Muscle of leg (tissue), 11 donors: ENCODE measurements around the gene ACER3. TPM values are rescaled to one million over a fixed set of nuclear protein-coding genes. Genes with fewer than 3 reads are reported as not detected.
"Not testable (repeated sequence)": the region's sequence is repeated elsewhere in the genome, so short reads cannot be mapped to it uniquely, and the experiment has no call there.

ENCODE experiments used
- DNase-seq: peaks from one replicate; pipeline ENCODE4 v3.0.0; 2013
- H3K27ac ChIP-seq: one replicate; pipeline ENCODE4 v1.5.1; 2013; ENCODE audit warnings: mild to moderate bottlenecking, low read length, control low read depth
- H3K27me3 ChIP-seq: one replicate; pipeline ENCODE4 v1.6.1; 2013; ENCODE audit warnings: low read length; ENCODE audit not compliant: control insufficient read depth, insufficient read depth
- H3K36me3 ChIP-seq: one replicate; pipeline ENCODE4 v1.6.1; 2013; ENCODE audit warnings: low read length; ENCODE audit not compliant: control insufficient read depth, insufficient read depth
- H3K4me1 ChIP-seq: one replicate; pipeline ENCODE4 v1.6.1; 2013; ENCODE audit warnings: low read length; ENCODE audit not compliant: control insufficient read depth, insufficient read depth
- H3K4me3 ChIP-seq: one replicate; pipeline ENCODE4 v1.5.1; 2013; ENCODE audit warnings: low read length, control low read depth
- H3K9me3 ChIP-seq: replicated peaks from 2 replicates; pipeline ENCODE4 v1.6.1; 2013; ENCODE audit warnings: low read depth, low read length; ENCODE audit not compliant: control insufficient read depth
- WGBS: methylation state at CpG from one replicate; pipeline ENCODE4 v1.1.5; 2013; ENCODE audit warnings: missing lambda C conversion rate; ENCODE audit not compliant: insufficient coverage; 5-methylcytosine and 5-hydroxymethylcytosine counted together
- polyA plus RNA-seq, 8 donors: library from polyadenylated mRNA; unstranded; fragments of 120-200 nt; gene quantifications; one replicate each; pipeline versions ENCODE4 v1.2.1 to v1.2.3, GENCODE V29; 2013; ENCODE audit warnings: inconsistent platforms in 1 of 8, low replicate concordance in 1 of 8; ENCODE audit not compliant: insufficient read length in 8 of 8, insufficient read depth in 1 of 8
- total RNA-seq: library from RNA; stranded (reverse); fragments of 120-200 nt; gene quantifications from one replicate; pipeline ENCODE4 v1.2.4, GENCODE V29; 2013

The ACER3 gene
- total and polyA plus RNA-seq, 9 donors, result 4.5 to 10.3 (median 5.9) TPM

DNA sequence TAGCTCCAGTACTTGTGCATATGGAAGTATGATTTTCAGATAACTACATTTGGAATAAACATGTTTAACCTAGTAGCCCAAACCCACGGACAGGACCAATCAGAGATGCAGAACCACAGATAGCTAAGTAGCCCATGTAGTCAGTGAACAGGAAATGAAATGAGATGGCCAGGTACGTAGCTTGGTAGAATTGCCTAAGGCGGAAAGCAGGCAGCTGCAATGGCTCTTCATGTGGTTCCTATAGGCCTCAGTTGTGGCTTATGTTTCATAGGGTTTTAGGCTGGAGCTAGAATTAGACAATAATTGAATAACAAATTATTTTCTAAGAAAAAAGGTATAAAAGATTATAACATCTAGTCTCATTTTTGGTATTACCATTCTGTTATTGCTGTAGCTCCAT is 87.1 kb downstream of the ACER3 start:
- no peak overlapping the region for H3K4me3 ChIP-seq
- no peaks in the 10 kb centered on the region for H3K4me1 ChIP-seq
- no peaks in the 10 kb centered on the region for H3K27me3 ChIP-seq
- no peak for DNase-seq
- WGBS, result 84% methylated on average over 2 of the region's 3 CpGs
- no peak overlapping the region for H3K27ac ChIP-seq
- no peaks in the 10 kb centered on the region for H3K36me3 ChIP-seq
- H3K9me3 ChIP-seq, result peaks cover 10% of the 10 kb centered on the region

DNA sequence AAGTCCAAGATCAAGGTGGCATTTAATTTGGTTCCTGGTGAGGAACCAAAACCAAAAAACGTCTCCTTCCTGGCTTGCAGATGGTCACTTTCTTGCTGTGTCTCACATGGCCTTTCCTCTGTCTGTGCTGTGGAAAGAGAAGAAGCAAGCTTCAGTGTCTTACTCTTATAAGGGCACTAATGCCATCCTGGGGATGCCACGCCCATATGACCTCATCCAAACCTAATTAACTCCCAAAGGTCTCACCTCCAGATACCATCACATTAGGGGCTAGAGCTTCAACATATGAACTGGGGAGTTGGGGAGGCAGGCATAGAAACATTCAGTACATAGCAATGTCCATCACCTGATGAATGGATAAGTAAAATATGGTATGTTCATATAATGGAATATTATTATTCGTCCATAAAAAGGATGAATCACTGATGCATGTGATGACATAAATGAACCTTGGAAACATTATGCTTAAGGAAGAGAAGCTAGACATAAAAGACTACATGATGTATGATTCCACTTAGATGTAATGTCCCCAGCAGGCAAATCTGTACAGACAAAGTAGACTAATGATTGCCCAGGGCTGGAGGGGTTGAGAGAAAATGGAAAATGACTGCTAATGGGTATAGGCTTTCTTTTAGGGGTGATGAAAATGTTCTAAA is 94.9 kb downstream of the ACER3 start:
- WGBS, result no CpG with 5 or more reads among the region's 3 CpGs
- H3K36me3 ChIP-seq, result no peaks in the 10 kb centered on the region
- no peaks in the 10 kb centered on the region for H3K9me3 ChIP-seq
- H3K27ac ChIP-seq, result no peak overlapping the region
- H3K4me1 ChIP-seq, result no peaks in the 10 kb centered on the region
- DNase-seq, result no peak
- H3K4me3 ChIP-seq, result no peak overlapping the region
- H3K27me3 ChIP-seq, result no peaks in the 10 kb centered on the region

DNA sequence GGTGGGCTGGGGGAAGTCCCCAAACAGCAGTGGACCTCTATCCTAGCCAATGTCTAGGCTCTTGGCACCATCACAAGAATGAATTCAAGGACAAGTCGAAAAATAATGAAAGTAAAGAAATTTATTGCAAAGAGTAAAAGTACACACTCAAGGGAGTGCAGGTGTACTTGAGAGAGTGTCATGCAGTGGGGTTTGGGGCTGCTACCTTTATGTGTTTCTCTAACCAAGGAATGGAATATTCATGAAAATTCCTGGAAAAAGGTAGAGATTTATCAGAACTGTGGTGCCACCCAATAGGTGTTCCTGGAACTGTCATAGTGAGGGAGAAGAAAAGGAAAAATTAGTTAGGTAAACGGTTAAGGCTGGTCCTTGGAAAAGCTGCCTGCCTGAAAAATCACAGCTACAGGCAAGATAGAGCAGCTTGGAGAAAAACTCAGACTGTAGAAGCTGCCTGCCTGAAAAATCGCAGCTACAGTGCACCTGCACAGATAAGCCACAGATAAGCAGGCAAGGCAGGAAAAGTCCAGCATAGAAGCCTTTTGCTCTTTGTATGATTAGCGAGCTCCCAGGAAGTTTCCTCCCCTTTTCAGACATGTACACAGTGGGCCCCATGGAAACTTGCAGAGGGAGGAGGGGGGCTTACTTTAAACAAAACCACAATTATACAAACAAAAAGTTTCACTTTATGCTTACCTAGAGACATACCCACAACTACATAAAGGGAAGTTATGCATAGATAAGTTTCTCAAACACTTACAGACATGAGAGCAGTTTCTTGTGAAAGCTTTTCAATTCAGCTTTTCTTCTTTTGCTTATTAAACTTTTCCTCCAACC is 102.1 kb downstream of the ACER3 start:
- no peaks in the 10 kb centered on the region for H3K4me1 ChIP-seq
- DNase-seq, result no peak
- WGBS, result 97% methylated on average over 2 of the region's 4 CpGs
- peaks cover 4% of the 10 kb centered on the region for H3K36me3 ChIP-seq
- H3K27me3 ChIP-seq, result no peaks in the 10 kb centered on the region
- H3K9me3 ChIP-seq, result peaks cover 5% of the 10 kb centered on the region
- H3K27ac ChIP-seq, result no peak overlapping the region
- no peak overlapping the region for H3K4me3 ChIP-seq

DNA sequence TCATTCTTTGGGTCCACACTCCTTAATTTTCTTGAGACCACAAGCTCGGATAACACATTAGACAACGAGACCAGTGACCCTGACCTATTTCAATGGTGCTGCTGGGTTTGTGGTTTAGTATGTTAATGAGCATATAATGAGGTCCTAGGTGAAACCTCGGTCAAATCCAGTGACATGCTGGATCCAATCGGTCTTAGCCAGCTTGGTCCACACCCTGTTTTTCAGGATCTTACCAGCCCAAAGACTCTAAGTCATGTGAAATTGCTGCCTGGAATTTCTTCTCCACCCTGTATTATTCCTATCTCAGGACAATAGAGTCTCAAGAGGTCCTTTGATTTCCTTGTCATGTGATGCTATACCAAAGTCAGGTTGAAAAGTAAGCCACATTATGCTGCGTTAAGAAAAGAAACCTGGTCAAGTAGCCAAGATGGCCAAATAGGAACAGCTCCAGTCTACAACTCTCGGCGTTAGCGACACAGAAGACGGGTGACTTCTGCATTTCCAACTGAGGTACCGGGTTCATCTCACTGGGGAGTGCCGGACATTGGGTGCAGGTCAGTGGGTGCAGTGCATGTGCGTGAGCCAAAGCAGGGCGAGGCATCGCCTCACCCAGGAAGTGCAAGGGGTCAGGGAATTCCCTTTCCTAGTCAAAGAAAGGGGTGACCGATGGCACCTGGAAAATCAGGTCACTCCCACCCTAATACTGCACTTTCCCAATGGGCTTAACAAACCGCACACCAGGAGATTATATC is 102.9 kb downstream of the ACER3 start:
- not testable (repeated sequence) for H3K27ac ChIP-seq, H3K4me3 ChIP-seq, DNase-seq, H3K4me1 ChIP-seq, H3K9me3 ChIP-seq, H3K36me3 ChIP-seq, H3K27me3 ChIP-seq
- 99% methylated on average over 10 of the region's 16 CpGs for WGBS

DNA sequence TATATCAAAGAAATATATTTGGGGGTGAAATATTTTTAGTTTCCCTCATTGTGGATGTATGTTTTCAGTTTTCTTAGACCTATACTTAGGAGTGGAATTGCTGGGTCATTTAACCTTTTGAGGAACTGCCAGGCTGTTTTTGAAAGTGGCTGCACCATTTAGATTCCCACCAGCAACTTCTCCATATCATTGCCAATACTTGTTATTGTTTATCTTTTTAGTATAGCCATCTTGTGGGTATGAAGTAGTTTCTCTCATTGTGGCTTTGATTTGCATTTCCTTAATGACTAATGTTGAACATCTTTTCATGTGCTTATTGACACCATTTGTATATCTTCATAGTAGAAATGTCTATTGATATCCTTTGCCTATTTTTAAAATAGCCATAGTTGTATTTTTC is 111.3 kb downstream of the ACER3 start:
- Histone ChIP-seq H3K27ac (no peak overlapping the region), H3K4me3 (no peak overlapping the region), H3K27me3 (no peaks in the 10 kb centered on the region), H3K9me3 (peaks cover 6% of the 10 kb centered on the region), H3K36me3 (peaks cover 2% of the 10 kb centered on the region), H3K4me1 (no peaks in the 10 kb centered on the region)
- DNase-seq, result no peak

DNA sequence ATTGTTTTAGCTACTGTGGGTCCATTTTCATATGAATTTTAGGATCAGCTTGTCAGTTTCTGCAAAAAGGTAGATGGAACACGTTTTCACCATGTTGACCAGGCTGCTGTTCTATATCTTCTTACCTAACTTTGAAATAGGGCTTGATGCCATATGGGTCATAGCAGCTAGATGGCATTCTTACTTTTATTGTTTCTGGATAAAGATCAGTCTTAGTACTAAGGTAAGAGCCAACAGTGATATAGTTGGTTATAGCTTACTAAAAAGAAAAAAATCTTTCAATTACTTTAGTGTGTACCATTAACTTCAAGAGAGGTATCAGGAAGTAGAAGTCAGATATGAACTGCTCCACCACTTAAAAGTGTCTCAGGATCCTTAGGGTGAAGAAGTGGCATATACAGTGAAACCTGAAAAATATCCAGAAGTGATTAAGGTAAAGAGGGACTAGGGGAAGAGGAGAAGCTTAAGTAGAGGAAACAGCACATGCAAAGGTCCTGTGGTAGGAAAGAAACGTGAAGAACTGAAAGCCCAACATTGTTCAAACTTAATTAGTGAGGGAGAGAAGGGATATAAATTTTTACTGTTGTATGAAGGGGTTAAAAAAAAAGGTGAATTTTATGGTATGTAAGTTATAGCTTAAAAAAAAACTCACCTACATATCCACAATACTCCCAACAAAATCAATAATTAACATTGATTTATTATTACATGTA is 113.6 kb downstream of the ACER3 start:
- no peak for DNase-seq
- Histone ChIP-seq H3K4me1 (no peaks in the 10 kb centered on the region), H3K9me3 (peaks cover 10% of the 10 kb centered on the region), H3K4me3 (no peak overlapping the region), H3K27me3 (no peaks in the 10 kb centered on the region), H3K27ac (no peak overlapping the region), H3K36me3 (peaks cover 2% of the 10 kb centered on the region)
- no CpG with 5 or more reads among the region's 2 CpGs for WGBS

DNA sequence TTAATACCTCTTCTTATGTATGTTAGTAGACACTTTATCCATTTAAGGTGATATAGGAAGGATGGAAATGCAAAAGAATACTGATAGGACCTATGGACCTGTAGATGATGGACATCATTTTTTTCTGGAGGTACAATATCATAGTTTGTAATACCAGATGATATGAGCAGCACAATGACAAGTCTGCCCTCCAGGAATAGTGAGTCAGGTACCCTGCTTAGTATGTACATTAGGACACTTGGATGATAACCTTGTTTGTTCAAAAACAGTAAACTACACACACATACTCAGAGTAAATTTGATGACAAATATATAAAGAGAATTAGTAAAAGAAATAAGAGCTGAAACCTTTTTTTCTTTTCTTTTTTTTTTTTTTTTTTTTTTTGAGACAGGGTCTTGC is 114.8 kb downstream of the ACER3 start:
- DNase-seq, result no peak
- H3K4me3 ChIP-seq, result no peak overlapping the region
- peaks cover 10% of the 10 kb centered on the region for H3K9me3 ChIP-seq
- no peak overlapping the region for H3K27ac ChIP-seq
- no peaks in the 10 kb centered on the region for H3K4me1 ChIP-seq
- H3K36me3 ChIP-seq, result peaks cover 2% of the 10 kb centered on the region
- H3K27me3 ChIP-seq, result no peaks in the 10 kb centered on the region

DNA sequence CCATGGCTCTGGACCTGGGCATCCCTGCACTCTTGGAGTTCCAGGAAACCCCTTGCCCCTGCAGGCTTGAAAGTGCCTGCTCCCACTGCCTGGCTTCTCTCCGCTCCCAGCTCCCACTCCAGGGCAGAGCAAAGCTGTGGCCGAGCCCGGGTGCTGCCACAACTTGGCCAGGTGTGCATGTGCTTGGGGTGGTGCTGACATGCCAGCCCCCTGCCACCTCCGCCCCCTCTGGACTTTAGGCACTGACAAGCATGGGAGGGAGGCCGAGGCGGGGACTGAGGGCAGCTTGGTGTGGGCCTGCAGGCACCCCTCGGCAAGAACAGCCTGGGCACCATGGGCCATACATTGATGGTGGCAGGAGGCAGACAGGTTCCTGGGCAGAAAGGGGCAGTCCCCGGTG is 117.1 kb downstream of the ACER3 start:
- no peak overlapping the region for H3K27ac ChIP-seq
- 96% methylated on average over 7 of the region's 8 CpGs for WGBS
- no peaks in the 10 kb centered on the region for H3K4me1 ChIP-seq
- peaks cover 2% of the 10 kb centered on the region for H3K36me3 ChIP-seq
- DNase-seq, result no peak
- H3K4me3 ChIP-seq, result no peak overlapping the region
- peaks cover 3% of the 10 kb centered on the region for H3K9me3 ChIP-seq
- no peaks in the 10 kb centered on the region for H3K27me3 ChIP-seq

DNA sequence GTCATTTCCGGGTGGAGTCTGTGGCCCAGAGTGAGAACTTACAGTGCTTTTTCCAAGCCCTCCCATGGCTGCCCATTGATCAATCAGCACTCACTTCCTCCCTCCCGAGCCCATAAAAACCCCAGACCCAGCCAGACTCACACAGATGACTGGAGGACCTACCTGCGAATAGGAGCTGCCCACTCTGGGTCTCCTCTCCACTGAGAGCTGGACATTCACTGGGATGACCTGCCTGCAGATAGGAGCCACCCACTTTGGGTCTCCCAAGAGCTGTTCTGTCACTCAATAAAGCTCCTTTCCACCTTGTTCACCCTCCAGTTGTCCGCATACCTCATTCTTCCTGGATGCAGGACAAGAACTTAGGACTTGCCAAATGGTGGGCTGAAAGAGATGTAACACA is 117.5 kb downstream of the ACER3 start:
- H3K9me3 ChIP-seq, result peaks cover 3% of the 10 kb centered on the region
- no peak overlapping the region for H3K4me3 ChIP-seq
- no peak overlapping the region for H3K27ac ChIP-seq
- H3K4me1 ChIP-seq, result no peaks in the 10 kb centered on the region
- DNase-seq, result no peak
- H3K36me3 ChIP-seq, result peaks cover 1% of the 10 kb centered on the region
- 81% methylated on average over 2 of the region's 4 CpGs for WGBS
- no peaks in the 10 kb centered on the region for H3K27me3 ChIP-seq

DNA sequence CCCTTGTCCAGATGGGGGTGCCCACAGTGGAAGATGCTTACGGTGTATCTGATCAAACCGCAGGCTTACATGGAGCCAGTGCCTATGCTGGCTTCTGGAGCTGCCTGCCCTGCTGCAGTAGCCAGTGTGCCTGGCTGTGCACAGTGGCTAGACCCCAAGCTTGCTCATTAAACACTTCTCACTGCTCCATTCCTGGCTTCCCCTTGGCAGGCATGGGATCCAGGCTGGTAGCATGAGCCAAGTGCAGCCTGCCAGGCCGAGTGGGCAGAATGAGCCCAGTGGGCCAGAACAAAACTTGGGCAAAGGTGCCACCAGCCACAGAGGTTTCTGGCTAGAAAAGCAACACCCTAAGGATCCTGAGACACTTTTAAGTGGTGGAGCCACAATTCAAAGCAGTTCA is 118.1 kb downstream of the ACER3 start:
- 92% methylated on average over 3 of the region's 3 CpGs for WGBS
- no peaks in the 10 kb centered on the region for H3K36me3 ChIP-seq
- no peaks in the 10 kb centered on the region for H3K27me3 ChIP-seq
- no peak overlapping the region for H3K27ac ChIP-seq
- DNase-seq, result no peak
- no peaks in the 10 kb centered on the region for H3K4me1 ChIP-seq
- peaks cover 3% of the 10 kb centered on the region for H3K9me3 ChIP-seq
- H3K4me3 ChIP-seq, result no peak overlapping the region
